Panc1 (cell line): Measurements from ENCODE around the gene PREPL. TPM values are rescaled to one million over a fixed set of nuclear protein-coding genes. Genes with fewer than 3 reads are reported as not detected.
A peak's percentile ranks its signal among the peaks of the same experiment; 100 is the strongest.

ENCODE experiments used
- ATAC-seq: fragments of 200-7000 bp; cut with Tn5 transposase; 2 replicates; pipeline ENCODE4 v1.9.1; 2020; ENCODE audit warnings: mild to moderate bottlenecking, moderate library complexity
- BruUV-seq: library from RNA; stranded (reverse); fragments of 400-500 nt; replicated peaks from 2 replicates; lab custom pipeline; 2021; lab: Mats Ljungman, UMichigan
- CTCF ChIA-PET: fragments of 300-600 bp; sonication (Branson Sonifier 250); formaldehyde crosslinking; loops from one replicate; lab custom pipeline; 2022; ENCODE audit warnings: antibody characterized with exemption; lab: Charles Lee
- POLR2A ChIA-PET: fragments of 300-600 bp; sonication (Branson Sonifier 250); formaldehyde crosslinking; loops from one replicate; lab custom pipeline; 2022; ENCODE audit warnings: antibody characterized with exemption; lab: Charles Lee
- DNase-seq: peaks from one replicate; pipeline ENCODE4 v3.0.0-alpha.2; 2010; ENCODE audit warnings: low read depth, low spot score
- H3K27ac ChIP-seq: 2 replicates; pipeline ENCODE4 v1.5.1; 2011; ENCODE audit warnings: mild to moderate bottlenecking, low read length, inconsistent platforms
- H3K27me3 ChIP-seq: fragments of 200-500 bp; sonication (Bioruptor generic); 2 replicates; pipeline ENCODE4 v1.6.0; 2014; ENCODE audit warnings: low read length, inconsistent platforms; ENCODE audit not compliant: control insufficient read depth, insufficient read depth
- H3K36me3 ChIP-seq: fragments of 200-500 bp; sonication (Bioruptor generic); 2 replicates; pipeline ENCODE4 v1.5.1; 2014; ENCODE audit warnings: inconsistent platforms, mild to moderate bottlenecking, low read length, moderate library complexity; ENCODE audit not compliant: control insufficient read depth, insufficient read depth
- H3K4me1 ChIP-seq: 2 replicates; pipeline ENCODE4 v1.5.1; 2011; ENCODE audit warnings: inconsistent platforms, mild to moderate bottlenecking, low read length, moderate library complexity; ENCODE audit not compliant: control insufficient read depth, insufficient read depth
- H3K4me3 ChIP-seq, 2 experiments: 2 replicates each; pipeline ENCODE4 v1.5.1; 2011 to 2012; ENCODE audit warnings: low read depth in 2 of 2, low read length in 2 of 2, mild to moderate bottlenecking in 2 of 2, inconsistent platforms in 1 of 2, moderate library complexity in 1 of 2
- H3K9me3 ChIP-seq: fragments of 200-500 bp; sonication (Bioruptor generic); 2 replicates; pipeline ENCODE4 v1.5.1; 2014; ENCODE audit warnings: low read depth, mild to moderate bottlenecking, inconsistent platforms, low read length, moderate library complexity; ENCODE audit not compliant: control insufficient read depth, insufficient read depth
- POLR2AphosphoS5 ChIP-seq: IDR thresholded peaks from 2 replicates; pipeline ENCODE4 v1.6.1; 2012; ENCODE audit warnings: mild to moderate bottlenecking, low read depth, low read length, moderate library complexity
- SIN3A ChIP-seq: IDR thresholded peaks from 2 replicates; pipeline ENCODE4 v1.6.1; 2012; ENCODE audit warnings: low read depth, mild to moderate bottlenecking, low read length, moderate library complexity, borderline replicate concordance; ENCODE audit not compliant: insufficient read depth
- TCF7L2 ChIP-seq: IDR thresholded peaks from 2 replicates; pipeline ENCODE4 v1.6.1; 2011; ENCODE audit warnings: mild to moderate bottlenecking, low read depth, low read length, inconsistent platforms
- in situ Hi-C: cut with HindIII; loops from 2 replicates; pipeline ENCODE4 v1.10.0; 2016; ENCODE audit warnings: low sequenced_read_pairs, low pct_unique_long_range_greater_than_20kb
- intact Hi-C: fragments of 100-400 bp; cut with micrococcal nuclease; formaldehyde crosslinking; loops from one replicate; pipeline ENCODE4 v1.10.0; 2022; ENCODE audit not compliant: unreplicated experiment
- total RNA-seq: library from RNA; stranded (reverse); gene quantifications from one replicate; pipeline ENCODE4 v1.2.1, GENCODE V29; 2021; ENCODE audit not compliant: unreplicated experiment
- TF ChIP-seq, protein P1 (sequence below), 2 experiments: IDR thresholded peaks; 2 replicates each; pipeline ENCODE4 v1.6.1; 2011 to 2012; ENCODE audit warnings: low read depth in 2 of 2, control low read depth in 1 of 2, low read length in 1 of 2, mild to moderate bottlenecking in 1 of 2, moderate library complexity in 1 of 2; ENCODE audit not compliant: insufficient read depth in 1 of 2
- TF ChIP-seq, protein P2 (sequence below): fragments of 450-650 bp; IDR thresholded peaks from 2 replicates; pipeline ENCODE4 v1.5.1; 2017; ENCODE audit warnings: mild to moderate bottlenecking

The PREPL gene
- total RNA-seq, 1 experiment from 2014 or later: 42.5 TPM

DNA sequence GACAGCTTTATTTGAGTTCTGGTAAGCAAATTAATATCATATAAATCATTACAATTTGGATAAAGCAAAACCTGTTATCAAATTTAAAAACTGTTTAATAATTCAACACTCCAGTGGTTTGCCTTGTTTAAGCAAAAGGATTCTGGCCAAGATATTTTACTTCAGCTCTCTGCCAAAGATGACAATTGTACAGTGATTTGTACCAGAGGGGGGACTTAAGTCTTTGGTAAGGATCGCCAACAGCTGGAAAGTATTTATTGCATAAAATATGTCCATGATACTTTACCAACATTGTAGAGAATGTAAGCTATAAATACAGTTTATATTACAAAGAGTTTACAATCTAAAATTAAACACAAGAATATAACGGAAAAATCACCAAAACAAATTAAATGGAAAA, 13.8 kb downstream of the PREPL start:
- POLR2A ChIA-PET: no interaction called here
- Histone ChIP-seq H3K27me3 (no peaks in the 10 kb centered on the region), H3K27ac (no peak overlapping the region), H3K36me3 (peaks cover 9% of the 10 kb centered on the region), H3K4me1 (no peaks in the 10 kb centered on the region), H3K9me3 (no peaks in the 10 kb centered on the region), H3K4me3 (no peak overlapping the region)
- DNase-seq (no peak), ATAC-seq (no peak)
- in situ Hi-C loops (no loop called here), intact Hi-C loops (loop anchor here (10.0 kb wide), 1 partner anchor 263 kb away; no protein-coding TSS in a partner anchor)
- CTCF ChIA-PET: no interaction called here
- TF ChIP-seq, protein P1, sequence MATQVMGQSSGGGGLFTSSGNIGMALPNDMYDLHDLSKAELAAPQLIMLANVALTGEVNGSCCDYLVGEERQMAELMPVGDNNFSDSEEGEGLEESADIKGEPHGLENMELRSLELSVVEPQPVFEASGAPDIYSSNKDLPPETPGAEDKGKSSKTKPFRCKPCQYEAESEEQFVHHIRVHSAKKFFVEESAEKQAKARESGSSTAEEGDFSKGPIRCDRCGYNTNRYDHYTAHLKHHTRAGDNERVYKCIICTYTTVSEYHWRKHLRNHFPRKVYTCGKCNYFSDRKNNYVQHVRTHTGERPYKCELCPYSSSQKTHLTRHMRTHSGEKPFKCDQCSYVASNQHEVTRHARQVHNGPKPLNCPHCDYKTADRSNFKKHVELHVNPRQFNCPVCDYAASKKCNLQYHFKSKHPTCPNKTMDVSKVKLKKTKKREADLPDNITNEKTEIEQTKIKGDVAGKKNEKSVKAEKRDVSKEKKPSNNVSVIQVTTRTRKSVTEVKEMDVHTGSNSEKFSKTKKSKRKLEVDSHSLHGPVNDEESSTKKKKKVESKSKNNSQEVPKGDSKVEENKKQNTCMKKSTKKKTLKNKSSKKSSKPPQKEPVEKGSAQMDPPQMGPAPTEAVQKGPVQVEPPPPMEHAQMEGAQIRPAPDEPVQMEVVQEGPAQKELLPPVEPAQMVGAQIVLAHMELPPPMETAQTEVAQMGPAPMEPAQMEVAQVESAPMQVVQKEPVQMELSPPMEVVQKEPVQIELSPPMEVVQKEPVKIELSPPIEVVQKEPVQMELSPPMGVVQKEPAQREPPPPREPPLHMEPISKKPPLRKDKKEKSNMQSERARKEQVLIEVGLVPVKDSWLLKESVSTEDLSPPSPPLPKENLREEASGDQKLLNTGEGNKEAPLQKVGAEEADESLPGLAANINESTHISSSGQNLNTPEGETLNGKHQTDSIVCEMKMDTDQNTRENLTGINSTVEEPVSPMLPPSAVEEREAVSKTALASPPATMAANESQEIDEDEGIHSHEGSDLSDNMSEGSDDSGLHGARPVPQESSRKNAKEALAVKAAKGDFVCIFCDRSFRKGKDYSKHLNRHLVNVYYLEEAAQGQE (IDR thresholded peaks at IDR 0.05; ENCODE audit: insufficient read depth in 1 of 2, low read depth in 2 of 2, low read length in 1 of 2): no peak
- TF ChIP-seq, protein P2, sequence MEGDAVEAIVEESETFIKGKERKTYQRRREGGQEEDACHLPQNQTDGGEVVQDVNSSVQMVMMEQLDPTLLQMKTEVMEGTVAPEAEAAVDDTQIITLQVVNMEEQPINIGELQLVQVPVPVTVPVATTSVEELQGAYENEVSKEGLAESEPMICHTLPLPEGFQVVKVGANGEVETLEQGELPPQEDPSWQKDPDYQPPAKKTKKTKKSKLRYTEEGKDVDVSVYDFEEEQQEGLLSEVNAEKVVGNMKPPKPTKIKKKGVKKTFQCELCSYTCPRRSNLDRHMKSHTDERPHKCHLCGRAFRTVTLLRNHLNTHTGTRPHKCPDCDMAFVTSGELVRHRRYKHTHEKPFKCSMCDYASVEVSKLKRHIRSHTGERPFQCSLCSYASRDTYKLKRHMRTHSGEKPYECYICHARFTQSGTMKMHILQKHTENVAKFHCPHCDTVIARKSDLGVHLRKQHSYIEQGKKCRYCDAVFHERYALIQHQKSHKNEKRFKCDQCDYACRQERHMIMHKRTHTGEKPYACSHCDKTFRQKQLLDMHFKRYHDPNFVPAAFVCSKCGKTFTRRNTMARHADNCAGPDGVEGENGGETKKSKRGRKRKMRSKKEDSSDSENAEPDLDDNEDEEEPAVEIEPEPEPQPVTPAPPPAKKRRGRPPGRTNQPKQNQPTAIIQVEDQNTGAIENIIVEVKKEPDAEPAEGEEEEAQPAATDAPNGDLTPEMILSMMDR: no peak
- TF ChIP-seq TCF7L2: no peak
- no peak for TF ChIP-seq SIN3A
- TF ChIP-seq POLR2AphosphoS5: no peak
- no TSS peak for BruUV-seq

DNA sequence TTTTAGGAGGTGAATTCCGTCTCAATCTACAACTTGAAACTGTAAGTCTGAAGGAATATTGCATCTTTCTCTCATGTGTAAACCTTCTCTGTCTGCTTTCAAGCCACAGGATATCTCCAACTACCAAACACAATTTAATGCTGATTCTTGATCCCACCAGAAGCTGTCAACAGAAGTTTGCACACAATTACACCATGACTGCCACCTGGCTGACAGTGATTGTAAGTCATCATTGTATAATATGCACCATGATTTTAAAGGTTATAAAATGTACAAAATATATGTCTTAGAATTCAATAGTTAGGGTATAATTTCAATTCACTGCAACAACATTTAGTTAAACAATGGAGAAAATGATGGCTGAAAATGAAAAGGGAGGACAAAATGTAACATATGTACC, 18.4 kb downstream of the PREPL start:
- no peaks in the 10 kb centered on the region for H3K27me3 ChIP-seq
- no TSS peak for BruUV-seq
- POLR2A ChIA-PET: interaction anchor here (0.6 kb wide), 1 partner anchor 19 kb away, joined by 3 read pairs; the partner anchor contains the start of genes CAMKMT and PREPL
- no peaks in the 10 kb centered on the region for H3K4me1 ChIP-seq
- no peaks in the 10 kb centered on the region for H3K9me3 ChIP-seq
- intact Hi-C loops (loop anchor here (2.0 to 10.0 kb wide), 3 partner anchors 98 to 301 kb away; no protein-coding TSS in a partner anchor), in situ Hi-C loops (no loop called here)
- TF ChIP-seq TCF7L2: no peak
- TF ChIP-seq, protein P2: peak; percentile 45; the same call in 1 of the 2 replicates
- H3K27ac ChIP-seq: 0 out of 2 replicates have a peak overlapping the region, but pooled peaks have one; percentile 9
- CTCF ChIA-PET: interaction anchor here (0.5 to 1.4 kb wide), 4 partner anchors 16 to 299 kb away, joined by 3 to 5 read pairs (median 4); no protein-coding TSS in a partner anchor
- H3K4me3 ChIP-seq: no peak overlapping the region
- DNase-seq (no peak), ATAC-seq (peak; percentile 58; the same call in 1 of the 2 replicates)
- peaks cover 37% of the 10 kb centered on the region for H3K36me3 ChIP-seq
